Measurements from ENCODE around the gene DMXL2.

DMXL2 gene

DNA sequence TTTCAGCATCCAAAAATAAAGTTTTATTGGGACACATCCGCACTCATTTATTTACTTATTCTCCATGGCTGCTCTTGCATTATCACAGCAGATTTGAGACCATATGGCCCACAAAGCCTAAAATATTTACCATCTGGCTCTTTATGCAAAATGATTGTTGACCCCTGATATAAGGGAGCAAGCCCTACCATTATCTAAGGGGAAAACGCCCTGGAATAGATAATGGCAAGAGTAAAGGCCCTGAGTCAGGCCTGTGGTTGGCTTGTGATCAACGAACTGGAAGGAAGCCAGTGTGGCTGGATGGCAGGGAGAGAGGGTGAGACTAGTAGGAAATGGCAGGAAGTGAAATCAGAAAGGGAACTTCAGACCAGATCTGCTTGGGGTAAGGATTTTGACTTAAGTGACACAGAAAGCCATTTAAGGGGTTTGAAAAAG is 24.6 kb upstream of the DMXL2 start:
- H3K27me3 Mint-ChIP-seq, result no peaks in the 10 kb centered on the region
- no peak for ATAC-seq (replicated peaks; ENCODE audit: extremely low read depth, poor library complexity, severe bottlenecking)
- H3K9me3 Mint-ChIP-seq, result no peaks in the 10 kb centered on the region
- no peak overlapping the region for H3K27ac Mint-ChIP-seq (ENCODE audit: low read depth)
- no peaks in the 10 kb centered on the region for H3K36me3 Mint-ChIP-seq (ENCODE audit: insufficient read depth)
- H3K4me1 Mint-ChIP-seq, result no peaks in the 10 kb centered on the region
- no peak for DNase-seq (ENCODE audit: low spot score in 2 of 2)
- H3K4me3 Mint-ChIP-seq, result no peak overlapping the region

- Mint-ChIP-seq H3K27ac (ENCODE audit: low read depth) (no peak overlapping the region), H3K4me1 (no peaks in the 10 kb centered on the region), H3K27me3 (peaks cover 10% of the 10 kb centered on the region), H3K9me3 (no peaks in the 10 kb centered on the region), H3K36me3 (ENCODE audit: insufficient read depth) (no peaks in the 10 kb centered on the region), H3K4me3 (no peak overlapping the region)
- no peak for DNase-seq (ENCODE audit: low spot score in 2 of 2)
- no peak for ATAC-seq (replicated peaks; ENCODE audit: extremely low read depth, poor library complexity, severe bottlenecking)
These were observed 20.1 kb upstream of the DMXL2 start for GRCh38 chr15:51642696-51643095.

DNA sequence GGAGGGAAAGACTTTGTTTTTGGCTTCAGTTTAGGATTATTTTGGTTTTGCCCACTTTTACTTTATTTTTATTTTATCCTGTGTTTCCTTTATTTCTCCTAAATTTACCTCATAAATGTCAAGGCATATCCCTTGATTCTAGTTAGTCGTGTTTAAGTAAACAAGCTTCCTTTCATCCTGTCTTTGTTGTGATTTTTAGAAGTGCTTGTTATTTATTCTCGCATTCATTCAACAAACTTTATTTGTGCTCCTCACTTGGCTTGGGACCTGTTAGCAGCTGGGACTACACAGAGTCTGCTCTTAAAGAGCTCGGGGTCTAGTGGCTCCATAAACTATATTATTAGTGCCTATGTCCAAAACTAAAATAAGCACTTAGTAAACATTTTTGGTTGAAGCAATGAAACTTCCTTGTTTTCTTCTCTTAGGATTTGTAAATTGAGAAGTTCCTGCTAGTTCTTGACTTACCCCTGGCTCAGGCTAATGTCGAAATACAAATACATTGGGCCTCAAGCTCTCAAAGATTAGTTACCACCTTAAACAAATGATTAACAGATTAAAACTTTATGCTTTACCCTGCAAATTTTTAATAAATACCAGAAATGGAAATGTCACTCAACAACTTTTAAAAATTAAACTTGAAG is 19.0 kb upstream of the DMXL2 start:
- Mint-ChIP-seq H3K4me3 (no peak overlapping the region), H3K36me3 (ENCODE audit: insufficient read depth) (no peaks in the 10 kb centered on the region), H3K9me3 (no peaks in the 10 kb centered on the region), H3K4me1 (no peaks in the 10 kb centered on the region), H3K27ac (ENCODE audit: low read depth) (no peak overlapping the region), H3K27me3 (peaks cover 10% of the 10 kb centered on the region)
- ATAC-seq (replicated peaks; ENCODE audit: extremely low read depth, poor library complexity, severe bottlenecking) (no peak), DNase-seq (ENCODE audit: low spot score in 2 of 2) (no peak)

GRCh38 chr15:51634591-51635198 is 12.1 kb upstream of the DMXL2 start:
- H3K27ac Mint-ChIP-seq (ENCODE audit: low read depth), result no peak overlapping the region
- ATAC-seq (replicated peaks; ENCODE audit: extremely low read depth, poor library complexity, severe bottlenecking) (no peak), DNase-seq (ENCODE audit: low spot score in 2 of 2) (no peak)
- peaks cover 2% of the 10 kb centered on the region for H3K36me3 Mint-ChIP-seq (ENCODE audit: insufficient read depth)
- H3K4me1 Mint-ChIP-seq, result peaks cover 4% of the 10 kb centered on the region
- no peaks in the 10 kb centered on the region for H3K9me3 Mint-ChIP-seq
- peaks cover 29% of the 10 kb centered on the region for H3K27me3 Mint-ChIP-seq
- no peak overlapping the region for H3K4me3 Mint-ChIP-seq

GRCh38 chr15:51629612-51630011 is 7.0 kb upstream of the DMXL2 start:
- no peak for DNase-seq (ENCODE audit: low spot score in 2 of 2)
- Mint-ChIP-seq H3K27ac (ENCODE audit: low read depth) (no peak overlapping the region), H3K36me3 (ENCODE audit: insufficient read depth) (peaks cover 4% of the 10 kb centered on the region), H3K4me1 (peaks cover 10% of the 10 kb centered on the region), H3K27me3 (peaks cover 29% of the 10 kb centered on the region), H3K9me3 (no peaks in the 10 kb centered on the region), H3K4me3 (no peak overlapping the region)
- ATAC-seq (replicated peaks; ENCODE audit: extremely low read depth, poor library complexity, severe bottlenecking), result peak; percentile 40

- Mint-ChIP-seq H3K27me3 (peaks cover 10% of the 10 kb centered on the region), H3K36me3 (ENCODE audit: insufficient read depth) (peaks cover 9% of the 10 kb centered on the region), H3K4me1 (peaks cover 34% of the 10 kb centered on the region), H3K9me3 (no peaks in the 10 kb centered on the region), H3K4me3 (no peak overlapping the region), H3K27ac (ENCODE audit: low read depth) (no peak overlapping the region)
- DNase-seq (ENCODE audit: low spot score in 2 of 2), result no peak
- no peak for ATAC-seq (replicated peaks; ENCODE audit: extremely low read depth, poor library complexity, severe bottlenecking)
These were observed 2.7 kb upstream of the DMXL2 start for GRCh38 chr15:51625236-51625635.

- no peak for DNase-seq (ENCODE audit: low spot score in 2 of 2)
- no peak for ATAC-seq (replicated peaks; ENCODE audit: extremely low read depth, poor library complexity, severe bottlenecking)
- Mint-ChIP-seq H3K27ac (ENCODE audit: low read depth) (no peak overlapping the region), H3K9me3 (no peaks in the 10 kb centered on the region), H3K36me3 (ENCODE audit: insufficient read depth) (peaks cover 6% of the 10 kb centered on the region), H3K4me1 (peaks cover 25% of the 10 kb centered on the region), H3K4me3 (peak overlapping the region; percentile 87), H3K27me3 (peaks cover 10% of the 10 kb centered on the region)
These were observed 1.5 kb upstream of the DMXL2 start for GRCh38 chr15:51624022-51624421.

DNA sequence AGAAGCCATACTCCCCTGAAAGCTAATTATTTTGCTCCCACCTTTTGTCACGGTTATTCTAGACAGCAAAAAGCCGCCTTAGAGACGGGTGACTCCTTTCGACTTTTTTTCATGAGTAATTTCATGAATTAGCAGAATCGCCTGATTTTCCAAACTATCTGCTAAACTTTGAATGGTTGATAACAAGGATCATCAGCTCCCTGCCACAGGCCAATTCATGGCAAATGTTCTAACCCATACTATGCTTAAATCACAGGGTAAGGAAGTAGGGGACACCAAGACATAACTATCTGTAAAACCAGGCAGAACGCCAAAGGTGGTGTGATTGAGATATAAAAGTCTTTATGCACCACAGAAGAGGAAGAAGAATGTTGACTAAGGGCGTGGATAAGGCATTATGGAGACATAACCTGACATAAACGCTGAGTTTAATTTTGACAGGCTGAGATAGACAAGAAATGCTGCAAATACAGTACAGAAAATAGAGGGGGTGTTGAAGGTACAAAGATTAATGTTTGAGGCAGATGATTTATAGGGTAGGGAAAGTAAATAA is 891 bp upstream of the DMXL2 start:
- Mint-ChIP-seq H3K4me1 (peaks cover 25% of the 10 kb centered on the region), H3K36me3 (ENCODE audit: insufficient read depth) (peaks cover 6% of the 10 kb centered on the region), H3K9me3 (no peaks in the 10 kb centered on the region), H3K4me3 (peak overlapping the region; percentile 87), H3K27ac (ENCODE audit: low read depth) (no peak overlapping the region), H3K27me3 (peaks cover 9% of the 10 kb centered on the region)
- no peak for ATAC-seq (replicated peaks; ENCODE audit: extremely low read depth, poor library complexity, severe bottlenecking)
- DNase-seq (ENCODE audit: low spot score in 2 of 2), result no peak

DNA sequence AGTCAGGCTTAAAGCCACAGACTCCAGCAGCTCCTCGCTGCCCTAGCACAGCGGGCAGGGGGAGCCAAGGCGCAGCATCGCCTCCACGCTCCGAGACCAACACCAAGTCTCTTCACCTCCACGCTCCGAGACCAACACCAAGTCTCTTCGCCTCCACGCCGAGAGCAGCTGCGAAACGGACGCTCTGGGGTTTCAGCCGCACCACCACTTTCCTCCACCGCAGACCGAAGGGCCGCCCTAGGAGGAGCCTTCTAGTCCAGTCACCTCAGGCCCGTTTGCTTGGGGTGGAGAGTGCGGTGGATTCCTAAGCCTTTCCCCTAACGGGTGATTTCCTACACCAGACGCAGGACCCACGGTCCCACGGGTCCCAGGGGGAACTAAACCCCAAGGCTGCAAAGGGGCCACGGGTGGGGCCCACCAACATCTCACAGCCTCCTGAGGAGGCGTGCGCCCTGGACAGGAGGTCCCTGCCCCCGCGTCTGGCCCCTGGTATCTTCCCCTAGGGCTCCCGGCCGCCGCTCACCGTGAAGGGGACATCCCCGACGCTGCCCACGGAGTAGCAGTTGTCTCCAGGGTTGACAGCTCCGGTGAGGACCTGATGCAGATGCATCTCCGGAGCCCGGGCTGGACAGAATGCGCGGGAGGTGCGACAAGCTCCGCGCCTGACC is 501 bp downstream of the DMXL2 start:
- peaks cover 6% of the 10 kb centered on the region for H3K36me3 Mint-ChIP-seq (ENCODE audit: insufficient read depth)
- peak overlapping the region; percentile 87 for H3K4me3 Mint-ChIP-seq
- ATAC-seq (replicated peaks; ENCODE audit: extremely low read depth, poor library complexity, severe bottlenecking) (peak; percentile 17), DNase-seq (ENCODE audit: low spot score in 2 of 2) (peak in 1 of 2 donors; percentile 10)
- no peaks in the 10 kb centered on the region for H3K27me3 Mint-ChIP-seq
- peaks cover 25% of the 10 kb centered on the region for H3K4me1 Mint-ChIP-seq
- peak overlapping the region; percentile 8 for H3K27ac Mint-ChIP-seq (ENCODE audit: low read depth)
- H3K9me3 Mint-ChIP-seq, result no peaks in the 10 kb centered on the region

DNA sequence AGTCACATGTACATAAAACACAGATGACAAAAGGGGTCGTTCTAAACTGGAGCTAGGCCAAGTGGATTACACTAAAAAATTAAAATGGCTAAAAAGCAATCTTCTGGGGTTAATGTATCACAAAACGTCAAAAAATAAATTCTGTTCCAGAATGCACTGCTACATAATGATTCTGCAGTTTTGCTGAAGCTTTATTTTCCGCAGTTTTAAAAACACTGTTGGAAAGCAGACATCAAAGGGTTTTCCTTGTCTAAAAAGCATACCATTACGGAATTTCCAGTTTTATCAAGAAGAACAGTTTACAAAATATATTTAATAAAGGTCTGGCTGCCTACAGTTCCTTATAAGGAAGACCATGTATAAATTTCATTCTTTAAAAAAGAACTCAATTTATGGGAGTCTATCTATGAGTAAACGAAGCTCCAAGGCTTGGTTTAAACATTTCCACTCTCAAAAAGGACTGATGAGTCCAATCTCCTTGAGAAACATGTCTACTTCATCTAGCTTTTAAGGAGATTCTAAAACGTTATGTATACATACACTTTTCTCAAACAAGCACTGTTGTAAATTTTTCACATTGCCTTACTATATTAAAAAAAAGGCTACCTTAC is 1.3 kb downstream of the DMXL2 start:
- H3K4me1 Mint-ChIP-seq, result peaks cover 25% of the 10 kb centered on the region
- DNase-seq (ENCODE audit: low spot score in 2 of 2) (no peak), ATAC-seq (replicated peaks; ENCODE audit: extremely low read depth, poor library complexity, severe bottlenecking) (no peak)
- no peaks in the 10 kb centered on the region for H3K9me3 Mint-ChIP-seq
- peak overlapping the region; percentile 87 for H3K4me3 Mint-ChIP-seq
- H3K27me3 Mint-ChIP-seq, result no peaks in the 10 kb centered on the region
- H3K27ac Mint-ChIP-seq (ENCODE audit: low read depth), result no peak overlapping the region
- peaks cover 6% of the 10 kb centered on the region for H3K36me3 Mint-ChIP-seq (ENCODE audit: insufficient read depth)

DNA sequence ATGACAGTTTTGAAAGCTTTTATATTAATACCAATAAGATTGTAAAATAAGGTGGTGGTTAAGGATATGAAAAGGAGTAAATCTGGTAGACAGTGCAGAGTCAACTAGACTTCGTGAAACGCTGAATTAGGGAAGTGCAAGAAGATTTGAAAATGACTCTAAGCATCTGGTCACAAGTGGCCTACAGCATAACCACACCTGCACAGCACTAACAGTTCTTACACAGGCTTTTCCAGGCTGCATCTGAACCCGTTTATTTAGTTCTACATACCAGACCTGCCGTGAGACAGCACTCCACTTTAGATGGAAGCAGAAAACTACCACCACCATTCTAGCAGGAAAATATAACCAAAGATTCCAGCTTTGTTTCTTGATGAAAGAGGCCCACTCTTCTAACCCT is 1.9 kb downstream of the DMXL2 start:
- Mint-ChIP-seq H3K27ac (ENCODE audit: low read depth) (no peak overlapping the region), H3K27me3 (no peaks in the 10 kb centered on the region), H3K4me1 (peaks cover 25% of the 10 kb centered on the region), H3K36me3 (ENCODE audit: insufficient read depth) (peaks cover 6% of the 10 kb centered on the region), H3K9me3 (no peaks in the 10 kb centered on the region), H3K4me3 (no peak overlapping the region)
- ATAC-seq (replicated peaks; ENCODE audit: extremely low read depth, poor library complexity, severe bottlenecking), result no peak
- no peak for DNase-seq (ENCODE audit: low spot score in 2 of 2)

- no peaks in the 10 kb centered on the region for H3K27me3 Mint-ChIP-seq
- H3K4me1 Mint-ChIP-seq, result peaks cover 25% of the 10 kb centered on the region
- no peak for DNase-seq (ENCODE audit: low spot score in 2 of 2)
- H3K27ac Mint-ChIP-seq (ENCODE audit: low read depth), result no peak overlapping the region
- no peak overlapping the region for H3K4me3 Mint-ChIP-seq
- H3K9me3 Mint-ChIP-seq, result no peaks in the 10 kb centered on the region
- no peak for ATAC-seq (replicated peaks; ENCODE audit: extremely low read depth, poor library complexity, severe bottlenecking)
- peaks cover 6% of the 10 kb centered on the region for H3K36me3 Mint-ChIP-seq (ENCODE audit: insufficient read depth)
These were observed 2.4 kb downstream of the DMXL2 start for GRCh38 chr15:51620122-51620521.
